GM12892 (cell line): ENCODE measurements around the gene ALK.

Experiments
- POLR2A ChIP-seq: IDR thresholded peaks from 2 replicates; pipeline ENCODE4 v1.6.1; 2011; ENCODE audit warnings: low read depth, low read length, control low read depth
- POLR2AphosphoS5 ChIP-seq: IDR thresholded peaks from 2 replicates; pipeline ENCODE4 v1.6.1; 2011; ENCODE audit warnings: low read depth, low read length, control low read depth
- TAF1 ChIP-seq: IDR thresholded peaks from 2 replicates; pipeline ENCODE4 v1.6.1; 2011; ENCODE audit warnings: low read depth, mild to moderate bottlenecking, control low read depth, low read length, borderline replicate concordance

DNA sequence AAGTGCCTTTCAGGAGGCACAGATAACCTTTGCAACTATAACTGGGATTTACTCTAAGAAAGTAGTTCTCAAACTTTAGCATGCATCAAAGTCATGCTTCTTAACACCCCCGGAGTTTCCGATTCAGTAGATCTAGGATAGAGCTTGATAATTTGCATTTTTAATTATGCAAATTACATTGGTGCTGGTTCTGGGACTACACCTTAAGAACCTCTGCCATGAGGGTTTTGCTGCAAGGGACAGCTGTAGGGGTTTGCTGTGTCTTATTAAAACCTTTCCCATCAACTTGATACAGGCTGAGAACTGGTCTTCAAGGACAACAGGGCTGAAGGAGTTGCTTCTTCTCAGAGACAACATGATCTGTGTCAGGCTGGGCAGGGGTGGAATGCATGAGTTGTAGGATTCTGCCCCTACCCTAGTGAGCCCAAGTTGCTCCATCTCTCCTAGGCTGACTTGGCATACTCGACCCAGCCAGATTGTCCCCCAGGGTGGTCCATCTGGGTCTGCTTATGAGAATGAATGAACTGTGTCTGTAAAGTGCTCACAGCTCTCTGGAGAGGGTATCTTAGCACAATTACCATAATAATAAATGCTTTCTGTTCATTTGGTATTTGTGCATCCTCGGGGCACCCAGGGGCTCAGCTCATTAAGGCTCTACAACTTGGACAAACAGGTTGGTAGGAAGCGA lies 573.5 kb downstream of the ALK start:
- TF ChIP-seq POLR2AphosphoS5 (no peak), POLR2A (no peak), TAF1 (no peak)
